Stimulated activated CD4-positive, alpha-beta T cell treated with anti-CD3 and anti-CD28 coated beads, Interleukin-15, amount 100 ng/mL, for 1 hour (primary cell): Measurements from ENCODE around the gene EEF1AKMT2.
"Not testable (repeated sequence)": the region's sequence is repeated elsewhere in the genome, so short reads cannot be mapped to it uniquely, and the experiment has no call there.

Experiments
- DNase-seq, 2 donors: peaks; one replicate each; pipeline ENCODE4 v3.0.0-alpha.2; 2020; ENCODE audit warnings: low read depth in 1 of 2, low spot score in 1 of 2

The EEF1AKMT2 gene

GRCh38 chr10:124756156-124756903, 35.4 kb downstream of the EEF1AKMT2 start:
- no peak for DNase-seq

GRCh38 chr10:124755581-124755980, 36.1 kb downstream of the EEF1AKMT2 start:
- DNase-seq, result no peak

GRCh38 chr10:124754227-124754626, 37.5 kb downstream of the EEF1AKMT2 start:
- no peak for DNase-seq

- DNase-seq, result no peak
Measured at GRCh38 chr10:124748953-124749645, 42.6 kb downstream of the EEF1AKMT2 start.

- no peak for DNase-seq
Measured at GRCh38 chr10:124748166-124748565, 43.5 kb downstream of the EEF1AKMT2 start.

GRCh38 chr10:124747745-124748144, 43.9 kb downstream of the EEF1AKMT2 start:
- DNase-seq, result no peak

- no peak for DNase-seq
Measured at GRCh38 chr10:124746992-124747391, 44.7 kb downstream of the EEF1AKMT2 start.

GRCh38 chr10:124746447-124746846, 45.2 kb downstream of the EEF1AKMT2 start:
- DNase-seq, result not testable (repeated sequence)

GRCh38 chr10:124745673-124746072, 46.0 kb downstream of the EEF1AKMT2 start:
- DNase-seq, result no peak

- no peak for DNase-seq
Measured at GRCh38 chr10:124745252-124745651, 46.4 kb downstream of the EEF1AKMT2 start.

- peak; percentile 62 to 77 for DNase-seq
Measured at GRCh38 chr10:124744102-124745050, 47.3 kb downstream of the EEF1AKMT2 start, which contains the start of gene FAM53B. Gene FAM53B, minus strand, starts transcription at chr10:124744378. Its CDS starts 37,665 bp downstream, at chr10:124706713.

- DNase-seq, result no peak
Measured at GRCh38 chr10:124743191-124744101, 48.2 kb downstream of the EEF1AKMT2 start.

GRCh38 chr10:124742413-124743190, 49.1 kb downstream of the EEF1AKMT2 start:
- no peak for DNase-seq

- DNase-seq, result no peak
Measured at GRCh38 chr10:124741922-124742412, 49.7 kb downstream of the EEF1AKMT2 start.

- DNase-seq, result peak; percentile 48 to 64
Measured at GRCh38 chr10:124741281-124741921, 50.3 kb downstream of the EEF1AKMT2 start.

- DNase-seq, result no peak
Measured at GRCh38 chr10:124740369-124741280, 51.1 kb downstream of the EEF1AKMT2 start.

- no peak for DNase-seq
Measured at GRCh38 chr10:124739986-124740368, 51.7 kb downstream of the EEF1AKMT2 start.
